Stimulated activated CD4-positive, alpha-beta T cell treated with anti-CD3 and anti-CD28 coated beads, TNF-alpha, amount 100 ng/mL, for 48 hours (primary cell): ENCODE results near the gene RIPOR1.
A peak's percentile ranks its signal among the peaks of the same experiment; 100 is the strongest.

Experiments
- DNase-seq, 3 donors: peaks; one replicate each; pipeline ENCODE4 v3.0.0-alpha.2; 2020; ENCODE audit warnings: low read depth in 3 of 3

Gene RIPOR1

DNA sequence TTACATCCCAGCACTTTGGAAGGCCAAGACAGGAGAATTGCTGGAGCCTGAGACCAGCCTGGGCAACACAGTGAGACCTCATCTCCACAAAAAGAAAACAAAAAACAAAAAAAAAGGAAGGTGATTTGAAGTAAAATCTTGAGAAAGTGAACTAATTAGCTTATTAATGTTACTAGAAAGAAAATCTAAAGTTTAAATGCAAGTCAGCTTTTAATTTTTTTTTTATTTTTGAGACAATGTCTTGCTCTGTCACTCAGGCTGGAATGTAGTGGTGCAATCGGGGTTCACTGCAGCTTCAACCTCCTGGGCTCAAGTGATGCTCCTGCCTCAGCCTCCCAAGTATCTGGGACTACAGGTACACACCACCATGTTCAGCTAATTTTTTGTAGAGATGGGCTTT is 30.2 kb downstream of the RIPOR1 start:
- DNase-seq: no peak

DNA sequence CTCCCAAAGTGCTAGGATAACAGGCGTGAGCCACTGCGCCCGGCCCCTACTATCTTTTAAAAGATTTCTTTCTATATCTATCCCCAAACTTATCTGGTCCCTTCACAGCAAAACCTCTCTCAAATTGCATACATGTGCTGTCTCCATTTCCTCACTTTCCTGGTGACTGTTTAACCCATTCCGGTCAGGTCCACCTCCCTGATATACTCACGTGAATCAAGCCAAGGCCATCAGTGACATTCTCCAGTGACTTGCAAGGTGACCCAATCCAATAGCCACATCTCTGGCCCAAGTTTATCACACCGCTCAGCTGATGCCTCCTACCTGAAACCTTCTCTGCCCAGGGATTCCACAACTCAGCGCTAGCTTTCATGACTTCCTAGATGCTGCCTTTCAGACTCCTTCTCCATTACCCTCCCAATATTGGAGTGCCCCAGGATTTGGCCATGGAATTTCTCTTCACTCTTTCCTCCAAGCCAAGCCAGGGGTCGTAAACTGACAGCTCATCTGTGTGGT is 32.3 kb downstream of the RIPOR1 start:
- no peak for DNase-seq

DNA sequence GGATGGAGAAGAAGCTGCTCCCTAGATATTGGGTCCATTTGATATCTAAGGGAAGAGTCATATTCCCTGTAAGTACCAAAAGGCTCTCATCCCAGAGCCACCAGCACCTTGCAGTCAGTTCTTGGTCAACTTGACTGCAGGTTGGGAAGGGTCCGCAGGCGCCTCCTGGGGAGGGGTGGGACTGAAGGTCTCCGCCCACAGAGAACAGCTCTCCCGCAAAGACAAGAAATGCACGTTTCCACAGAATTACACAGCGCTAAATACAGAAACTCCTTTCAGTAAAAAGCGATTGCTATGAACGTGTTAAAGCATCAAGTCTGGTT is 32.8 kb downstream of the RIPOR1 start:
- DNase-seq: no peak

DNA sequence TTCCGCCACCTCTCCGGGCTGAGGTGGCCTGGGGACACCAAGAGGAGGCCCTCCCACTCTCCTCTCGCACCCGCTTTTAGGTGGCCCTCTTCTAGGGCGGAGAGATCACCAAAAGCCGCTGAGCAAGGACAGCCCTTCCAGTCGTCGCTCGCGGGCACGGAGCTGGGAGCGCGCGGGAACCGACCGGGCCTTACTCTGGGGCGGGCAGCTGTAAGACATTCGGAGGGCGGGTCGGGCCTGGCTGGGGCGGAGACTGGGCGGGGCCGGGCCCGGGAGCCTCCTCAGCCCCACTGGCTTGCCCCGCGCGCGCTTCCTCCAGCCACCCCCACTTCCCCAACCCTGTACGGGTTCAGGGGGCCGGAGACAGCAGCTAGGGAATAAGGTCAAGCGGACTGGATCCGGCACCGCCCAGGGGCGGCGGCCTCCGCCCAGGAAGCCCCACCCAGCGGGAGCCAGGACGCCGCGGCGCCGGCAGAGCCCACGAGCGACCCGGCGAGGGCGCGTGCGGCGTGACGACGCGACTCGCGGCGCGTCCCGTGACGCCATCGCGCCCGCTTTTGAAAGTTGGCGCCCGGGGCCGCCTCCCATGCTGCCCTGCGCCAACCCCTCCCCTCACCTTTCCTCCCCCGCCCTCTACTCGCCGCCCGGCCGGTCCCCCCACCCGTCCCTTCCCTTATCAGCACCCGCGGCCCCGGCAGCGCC is 33.3 kb downstream of the RIPOR1 start:
- peak; percentile 94 to 98 (median 97) for DNase-seq

DNA sequence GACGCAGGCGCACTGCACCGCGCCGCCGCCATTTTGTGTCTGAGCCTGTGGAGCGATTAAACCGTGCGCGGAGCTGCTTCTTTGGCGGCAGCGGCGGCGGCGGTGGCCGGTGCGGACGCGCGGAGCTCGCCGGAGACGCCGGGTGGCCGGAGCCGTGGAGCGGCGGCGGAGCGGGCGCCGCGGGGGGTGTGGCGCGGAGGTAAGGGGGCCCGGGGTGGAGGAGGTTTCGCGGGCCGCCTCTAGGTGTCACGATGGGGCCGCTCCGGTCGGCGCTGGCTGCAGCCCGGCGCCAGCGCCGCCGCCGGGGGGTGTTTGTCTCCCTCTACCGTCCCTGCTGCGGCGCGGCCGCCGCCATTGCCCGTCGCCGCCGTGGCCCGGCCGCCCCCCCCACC is 33.9 kb downstream of the RIPOR1 start, which contains the start of gene CTCF:
Gene CTCF (plus strand): TSS at position 1 of the 392 bp plus-strand sequence. CDS start 48,307 bp downstream, outside the sequence.
- peak; percentile 57 to 76 (median 64) for DNase-seq

DNA sequence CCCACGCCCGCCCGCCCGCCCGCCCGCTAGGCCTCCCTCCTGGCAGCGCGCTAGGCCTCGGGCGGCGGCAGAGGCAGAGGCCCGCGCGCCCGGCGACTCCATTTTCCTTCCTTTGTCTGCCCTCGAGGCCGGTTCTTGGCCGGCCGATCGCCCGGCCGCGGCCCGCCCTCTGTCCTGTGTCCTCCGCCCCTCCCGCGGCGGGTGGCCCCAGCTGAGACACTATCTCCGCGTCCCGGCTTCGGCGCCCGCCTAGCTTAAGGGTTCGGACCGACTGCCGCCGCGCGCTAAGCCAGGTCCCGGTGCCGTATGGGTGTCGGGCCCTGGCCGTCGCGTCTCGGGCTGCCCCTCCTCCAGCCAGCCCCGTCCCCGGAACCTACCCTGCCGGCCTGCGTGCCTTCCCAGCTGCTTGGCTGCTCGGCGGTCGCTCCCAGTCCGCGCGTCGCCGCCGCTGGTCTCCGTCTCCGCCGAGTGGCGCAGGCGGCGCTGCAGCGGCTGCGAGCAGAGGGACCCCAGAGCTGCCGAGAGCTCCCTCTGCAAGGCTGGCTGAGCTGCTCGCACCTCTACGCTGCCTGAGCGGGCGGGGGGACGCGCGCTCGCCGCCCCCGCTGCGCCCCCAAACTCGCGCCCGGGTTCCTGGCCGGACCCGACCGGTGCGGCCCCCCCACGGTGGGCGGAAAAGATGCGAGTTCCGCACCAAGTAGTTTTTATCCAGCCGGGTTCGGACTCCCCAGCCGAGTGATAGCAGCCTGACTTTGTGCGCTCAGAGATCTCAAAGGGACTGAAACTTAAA is 34.5 kb downstream of the RIPOR1 start:
- DNase-seq: peak in 2 of 3 donors; percentile 28 to 29

DNA sequence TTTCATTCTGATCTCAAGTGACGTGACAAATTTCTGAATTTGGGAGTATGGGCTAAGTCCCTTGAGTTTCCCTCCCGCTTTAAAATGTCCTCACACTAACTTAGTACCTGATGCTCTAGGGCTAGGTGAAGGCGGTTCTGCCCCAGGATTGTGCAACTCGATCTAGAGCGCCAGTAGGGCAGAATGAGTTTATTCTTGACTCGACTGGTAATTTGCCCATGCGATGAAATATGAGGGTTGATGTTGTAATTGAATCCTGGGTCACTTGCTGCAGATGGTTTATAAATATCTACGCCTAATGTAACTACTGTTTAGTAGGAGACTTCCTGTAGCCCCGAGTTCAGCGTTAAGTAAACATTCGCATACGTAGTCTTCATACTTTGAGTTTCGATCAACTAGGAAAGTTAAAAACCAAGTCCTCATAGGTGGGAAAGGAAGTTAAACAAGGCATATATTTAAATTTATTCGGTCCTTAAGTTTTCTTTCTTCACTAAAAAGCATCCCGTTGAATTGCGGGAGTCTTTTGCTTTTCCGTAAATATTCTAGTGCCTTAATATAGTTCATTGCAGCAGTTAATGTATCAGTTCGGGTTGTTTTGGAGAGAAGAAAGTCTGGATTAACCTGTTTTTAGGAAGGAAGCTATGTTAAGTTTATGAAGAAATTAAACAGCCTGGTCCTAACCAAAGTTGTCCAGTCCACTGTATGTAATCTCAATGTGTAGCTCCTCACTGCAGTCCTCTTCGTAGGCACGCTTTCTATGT is 35.3 kb downstream of the RIPOR1 start:
- no peak for DNase-seq

DNA sequence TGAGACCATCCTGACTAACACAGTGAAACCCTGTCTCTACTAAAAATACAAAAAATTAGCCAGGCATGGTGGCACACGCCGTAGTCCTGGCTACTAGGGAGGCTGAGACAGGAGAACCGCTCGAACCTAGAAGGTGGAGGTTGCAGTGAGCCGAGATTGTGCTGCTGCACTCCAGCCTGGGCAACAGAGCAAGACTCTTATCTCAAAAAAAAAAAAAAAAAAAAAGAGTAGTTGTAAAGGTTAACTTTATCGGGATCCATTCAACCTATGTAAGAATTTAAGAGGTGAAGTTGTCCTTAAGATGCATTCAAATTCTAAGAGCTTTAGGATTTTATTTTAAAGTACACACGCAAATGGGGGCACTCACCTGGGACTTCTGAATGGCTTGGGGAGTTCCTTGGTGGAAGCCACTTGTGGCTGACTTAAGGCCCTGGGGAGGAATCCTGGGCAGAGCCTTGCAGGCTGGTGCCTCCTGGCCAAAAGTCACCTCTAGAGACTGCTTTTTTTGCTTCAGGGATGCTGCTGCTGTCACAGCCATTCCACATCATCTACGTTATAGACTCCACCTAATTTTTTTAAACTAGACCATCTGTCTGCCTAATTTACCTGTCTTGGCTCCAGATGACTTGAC is 37.0 kb downstream of the RIPOR1 start:
- no peak for DNase-seq

DNA sequence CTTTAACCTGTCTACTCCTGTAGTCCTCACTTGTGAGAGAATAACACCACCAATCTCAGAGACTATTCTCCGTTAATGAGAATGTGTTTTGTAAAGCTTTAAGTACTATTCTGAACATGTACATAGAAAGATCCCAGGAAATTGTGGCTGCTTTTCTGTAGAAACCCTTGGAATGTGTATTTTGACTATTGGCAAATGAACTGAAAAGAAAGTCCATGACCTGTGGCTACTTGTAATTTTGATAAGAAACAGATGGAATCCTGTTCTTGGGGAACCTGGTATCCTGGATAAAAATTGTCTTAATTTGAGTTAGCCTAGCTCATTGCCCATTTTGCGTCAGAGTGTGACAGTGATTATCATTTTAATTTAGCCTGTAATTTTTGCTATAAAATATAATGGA is 42.8 kb downstream of the RIPOR1 start:
- DNase-seq: no peak

DNA sequence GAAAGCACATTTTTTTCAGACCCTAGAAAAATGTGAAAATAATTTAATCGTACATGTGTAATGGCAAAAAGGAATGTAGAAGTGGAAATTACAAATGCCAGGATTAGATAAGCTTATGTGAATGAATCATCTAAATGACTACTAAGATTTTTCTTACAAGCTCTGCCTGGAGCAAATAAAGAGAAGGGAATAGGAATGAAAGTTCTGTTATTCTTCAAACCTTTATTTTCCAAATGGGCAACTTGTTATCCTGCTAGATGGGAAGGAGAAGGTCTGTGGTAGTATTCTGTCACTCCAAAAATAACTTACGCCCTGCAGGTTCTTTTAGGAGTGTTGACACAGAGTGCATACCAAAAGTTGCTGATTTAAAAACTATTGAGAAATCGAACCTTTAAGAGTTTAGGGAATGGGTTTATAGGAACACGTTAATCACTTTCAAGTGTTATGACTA is 43.4 kb downstream of the RIPOR1 start:
- no peak for DNase-seq

DNA sequence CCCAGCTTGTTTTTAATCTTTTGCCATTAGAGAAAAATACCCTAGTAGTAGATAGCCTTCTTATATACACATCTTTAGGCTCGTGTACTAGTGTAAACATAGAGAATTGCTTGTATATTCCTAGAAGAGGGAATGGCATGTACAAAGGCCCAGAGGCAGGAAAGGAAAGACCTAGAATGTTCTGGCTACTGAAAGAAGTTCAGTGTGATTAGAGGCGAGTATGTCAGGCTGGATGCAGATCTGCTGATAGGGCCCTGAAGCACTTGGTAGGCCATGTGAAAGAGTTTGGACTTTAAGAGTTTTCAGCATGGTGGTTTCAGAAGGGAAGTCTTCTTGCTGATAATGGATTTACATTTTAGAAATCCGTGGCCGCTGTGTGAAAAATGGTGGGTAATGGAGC is 51.1 kb downstream of the RIPOR1 start:
- DNase-seq: no peak

DNA sequence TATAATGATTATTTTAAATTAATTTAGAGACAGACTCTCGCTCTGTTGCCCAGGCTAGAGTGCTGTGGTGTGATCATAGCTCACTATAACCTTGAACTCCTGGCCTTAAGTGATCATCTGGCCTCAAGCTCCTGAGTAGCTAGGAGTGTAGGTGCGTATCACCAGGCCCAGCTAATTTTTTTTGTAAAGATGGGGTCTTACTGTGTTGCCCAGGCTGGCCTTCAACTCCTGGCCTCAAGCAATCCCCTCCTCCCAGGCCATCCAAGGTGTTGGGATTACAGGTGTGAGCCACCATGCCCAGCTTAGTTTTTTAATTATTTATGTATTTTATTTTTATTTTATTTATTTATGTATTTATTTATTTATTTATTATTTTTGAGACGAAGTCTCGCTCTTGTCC is 51.6 kb downstream of the RIPOR1 start:
- DNase-seq: no peak

DNA sequence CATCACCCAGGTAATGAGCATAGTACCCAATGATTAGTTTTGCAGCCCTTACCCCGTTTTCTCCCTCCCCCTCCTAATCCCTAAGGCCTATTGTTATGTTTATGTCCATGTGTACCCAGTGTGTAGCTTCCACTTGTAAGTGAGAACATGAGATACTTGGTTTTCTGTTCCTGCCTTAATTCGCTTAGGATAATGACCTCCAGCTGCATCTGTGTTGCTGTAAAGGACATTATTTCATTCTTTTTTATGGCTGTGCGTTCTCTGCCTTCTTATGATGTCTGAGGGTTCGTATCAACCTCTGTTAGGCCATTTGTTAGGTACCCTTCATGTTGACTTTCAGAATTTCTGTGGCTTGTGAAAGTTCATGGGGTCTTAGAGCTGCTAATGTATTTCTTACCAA is 64.7 kb downstream of the RIPOR1 start:
- no peak for DNase-seq

DNA sequence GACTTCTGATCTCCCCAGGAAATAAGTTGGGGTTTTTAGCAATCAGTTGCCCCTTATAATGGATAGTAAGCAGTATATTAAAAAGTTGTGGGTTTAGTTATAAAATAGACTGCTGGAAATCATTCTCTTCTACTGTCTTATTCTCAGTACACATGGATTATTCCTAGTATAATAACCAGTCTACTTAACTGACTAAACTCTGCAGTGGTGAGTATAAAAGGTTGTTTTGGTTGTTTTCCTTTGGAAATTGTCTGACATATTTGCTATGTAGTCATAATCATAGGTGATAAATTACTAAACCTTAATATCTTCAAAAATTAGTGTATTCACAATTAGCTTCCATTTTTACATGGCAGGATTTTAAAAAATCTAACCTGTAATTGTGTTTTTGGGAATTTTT is 65.1 kb downstream of the RIPOR1 start:
- no peak for DNase-seq

DNA sequence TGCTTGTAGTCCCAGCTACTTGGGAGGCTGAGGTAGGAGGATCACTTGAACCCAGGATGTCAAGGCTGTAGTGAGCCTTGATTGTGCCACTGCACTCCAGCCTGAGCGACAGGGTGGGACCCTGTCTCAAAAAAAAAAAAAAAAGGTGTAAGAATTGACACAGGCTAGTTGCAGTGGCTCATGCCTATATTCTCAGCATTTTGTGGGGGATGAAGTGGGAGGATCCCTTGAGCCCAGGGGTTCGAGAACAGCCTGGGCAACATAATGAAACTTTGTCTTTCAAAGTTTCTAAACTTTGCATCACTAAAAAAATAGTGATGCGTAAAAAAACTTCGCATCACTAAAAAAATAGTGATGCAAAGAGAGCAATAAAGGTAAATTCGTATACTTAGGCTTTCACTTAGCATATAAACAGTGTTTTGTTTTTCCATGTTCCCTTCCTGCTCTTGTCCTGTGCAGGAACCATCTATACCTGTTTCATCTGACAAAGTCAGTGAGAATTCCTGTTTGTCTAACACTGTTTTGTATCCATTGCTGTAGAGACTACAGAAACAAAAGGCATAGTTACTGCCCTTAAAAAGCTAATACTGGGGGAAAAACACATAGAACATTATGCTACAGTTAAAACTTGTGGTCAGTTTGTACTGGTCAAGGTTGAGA is 65.8 kb downstream of the RIPOR1 start:
- no peak for DNase-seq

DNA sequence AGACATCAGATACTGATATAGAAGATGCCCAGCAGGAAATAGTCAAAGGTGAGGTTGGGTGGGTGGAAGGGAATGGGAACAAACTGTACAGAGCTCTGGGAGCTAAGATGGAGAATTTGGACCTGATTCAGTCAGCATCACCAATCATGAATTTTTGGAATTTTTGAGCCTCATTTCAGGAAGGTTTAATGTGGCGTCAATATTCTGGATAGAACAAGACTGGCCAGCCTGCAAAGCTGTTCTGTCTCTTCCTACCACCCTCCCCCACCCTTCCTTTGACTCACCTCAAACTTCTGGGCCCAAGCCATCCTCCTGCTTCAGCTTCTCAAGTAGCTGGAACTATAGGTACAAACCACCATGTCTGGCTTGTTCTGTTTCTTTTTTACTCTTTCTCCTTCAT is 66.3 kb downstream of the RIPOR1 start:
- DNase-seq: peak in 1 of 3 donors; percentile 15
